IPS-11a (cell line): Measurements from ENCODE around the gene ZNF48.
A peak's percentile ranks its signal among the peaks of the same experiment; 100 is the strongest.

ENCODE experiments used
- H3K4me3 ChIP-seq: one replicate; pipeline ENCODE4 v1.5.1; 2013; ENCODE audit warnings: low read depth, low read length, control low read depth

The ZNF48 gene

GRCh38 chr16:30434852-30435251 lies 39.6 kb downstream of the ZNF48 start:
- no peak overlapping the region for H3K4me3 ChIP-seq

GRCh38 chr16:30437511-30438046 lies 42.4 kb downstream of the ZNF48 start:
- no peak overlapping the region for H3K4me3 ChIP-seq

- no peak overlapping the region for H3K4me3 ChIP-seq
Measured at GRCh38 chr16:30438835-30439234, 43.6 kb downstream of the ZNF48 start.

GRCh38 chr16:30439720-30440348 lies 44.6 kb downstream of the ZNF48 start:
- no peak overlapping the region for H3K4me3 ChIP-seq

DNA sequence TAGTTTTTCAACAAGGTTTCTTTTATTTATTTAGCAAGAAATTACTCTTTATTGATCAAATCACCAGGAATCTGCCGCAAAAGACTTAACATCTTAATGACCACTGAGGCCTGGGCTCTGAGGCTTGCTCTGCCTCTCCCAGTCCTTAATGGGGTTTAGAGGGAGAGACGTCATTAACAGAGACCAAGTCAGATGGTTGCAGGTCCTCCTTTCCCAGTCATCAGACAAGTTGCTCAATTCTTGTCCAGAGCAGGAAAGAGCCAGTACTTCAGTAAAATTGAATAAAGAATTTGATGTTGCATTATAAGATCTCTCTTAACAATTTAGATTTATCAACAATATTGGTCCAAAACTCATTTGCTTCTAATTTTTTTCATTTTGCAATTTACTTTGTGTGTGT lies 48.4 kb downstream of the ZNF48 start:
- no peak overlapping the region for H3K4me3 ChIP-seq

GRCh38 chr16:30444231-30445148 lies 49.3 kb downstream of the ZNF48 start:
- peak overlapping the region; percentile 69 for H3K4me3 ChIP-seq

- peak overlapping the region; percentile 69 for H3K4me3 ChIP-seq
Measured at GRCh38 chr16:30445149-30445407, 49.9 kb downstream of the ZNF48 start.

- H3K4me3 ChIP-seq, result peak within 1 kb of the TSS; percentile 69
Measured at GRCh38 chr16:30445408-30446202, 50.4 kb downstream of the ZNF48 start, which contains the start of gene SEPHS2. SEPHS2 (minus strand) TSS chr16:30445874; CDS start chr16:30445727, 147 bp downstream.

GRCh38 chr16:30446203-30446595 lies 51.0 kb downstream of the ZNF48 start:
- peak overlapping the region; percentile 69 for H3K4me3 ChIP-seq

- H3K4me3 ChIP-seq, result no peak overlapping the region
Measured at GRCh38 chr16:30447512-30448226, 52.4 kb downstream of the ZNF48 start.

GRCh38 chr16:30449116-30449435 lies 53.9 kb downstream of the ZNF48 start:
- H3K4me3 ChIP-seq, result no peak overlapping the region
